Kidney epithelial cell (primary cell): Measurements from ENCODE around the gene SMARCA2. TPM values are rescaled to one million over a fixed set of nuclear protein-coding genes. Genes with fewer than 3 reads are reported as not detected.

Experiments
- DNase-seq: peaks from one replicate; pipeline ENCODE4 v3.0.0-alpha.2; 2010; ENCODE audit warnings: low read depth
- H3K27me3 ChIP-seq: 2 replicates; pipeline ENCODE4 v1.6.0; 2011; ENCODE audit warnings: low read length; ENCODE audit not compliant: control insufficient read depth, insufficient read depth
- H3K36me3 ChIP-seq: 2 replicates; pipeline ENCODE4 v1.5.1; 2011; ENCODE audit warnings: low read length; ENCODE audit not compliant: control insufficient read depth, insufficient read depth
- H3K4me3 ChIP-seq: 2 replicates; pipeline ENCODE4 v1.5.1; 2011; ENCODE audit warnings: low read depth, mild to moderate bottlenecking, control low read depth, low read length
- total RNA-seq: library from RNA; depleted of rRNA; stranded (reverse); fragments of >200 nt; gene quantifications from 2 replicates; pipeline ENCODE4 v1.2.3, GENCODE V29; 2015
- TF ChIP-seq, protein P1 (sequence below): IDR thresholded peaks from 2 replicates; pipeline ENCODE4 v1.5.1; 2011; ENCODE audit warnings: mild to moderate bottlenecking, moderate library complexity, low read length, control low read depth, inconsistent platforms; ENCODE audit not compliant: insufficient read depth, poor library complexity, severe bottlenecking

SMARCA2 gene
- total RNA-seq, 1 donor from 2014 or later = 34.3 TPM

DNA sequence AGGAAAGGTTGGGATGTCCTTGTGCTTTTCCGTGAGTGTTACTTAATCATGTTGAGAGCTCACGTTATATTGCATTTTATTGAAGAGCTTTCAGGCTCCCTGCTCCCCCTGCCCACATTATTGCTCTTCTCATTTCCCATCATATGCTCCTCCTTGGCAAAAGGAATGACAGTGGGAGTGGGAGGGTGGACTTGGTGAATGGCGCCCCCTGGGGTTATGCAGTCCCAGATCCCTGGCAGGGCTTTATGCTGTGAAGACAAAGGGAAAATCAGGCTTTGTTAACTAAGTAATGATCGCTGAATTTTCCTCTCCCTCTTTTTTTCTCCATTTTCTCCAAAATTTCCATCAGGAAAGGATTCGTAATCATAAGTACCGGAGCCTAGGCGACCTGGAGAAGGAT is 166.6 kb downstream of the SMARCA2 start:
- no peaks in the 10 kb centered on the region for H3K27me3 ChIP-seq
- DNase-seq = no peak

DNA sequence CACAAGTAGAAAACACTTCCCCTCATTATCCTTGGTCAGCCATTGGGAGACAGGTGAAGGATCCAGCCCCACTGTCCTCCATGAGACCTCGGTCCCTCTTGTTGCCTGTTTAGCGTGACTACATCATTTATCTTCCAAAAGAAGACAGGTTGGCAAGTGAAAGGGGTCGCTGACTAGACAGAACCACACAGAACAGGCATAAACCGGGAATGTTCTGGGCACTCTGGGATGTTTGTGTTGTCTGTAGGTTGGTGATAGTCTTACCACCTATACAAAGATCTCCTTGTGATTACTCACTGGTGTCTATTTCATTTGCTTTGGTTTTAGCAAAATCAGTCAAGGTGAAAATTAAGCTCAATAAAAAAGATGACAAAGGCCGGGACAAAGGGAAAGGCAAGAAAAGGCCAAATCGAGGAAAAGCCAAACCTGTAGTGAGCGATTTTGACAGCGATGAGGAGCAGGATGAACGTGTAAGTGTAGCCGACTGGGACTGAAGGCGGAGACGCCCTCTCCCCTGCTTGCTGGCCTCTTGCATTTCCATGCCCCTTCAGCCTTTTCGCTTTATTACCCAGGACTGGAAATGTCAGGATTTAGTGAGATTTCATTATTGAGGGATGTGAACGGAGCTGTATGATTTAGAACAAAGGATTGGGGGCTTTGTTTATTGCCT is 175.9 kb downstream of the SMARCA2 start:
- Histone ChIP-seq H3K4me3 (no peak overlapping the region), H3K27me3 (no peaks in the 10 kb centered on the region), H3K36me3 (peaks cover 1% of the 10 kb centered on the region)
- DNase-seq = no peak
- TF ChIP-seq, protein P1, sequence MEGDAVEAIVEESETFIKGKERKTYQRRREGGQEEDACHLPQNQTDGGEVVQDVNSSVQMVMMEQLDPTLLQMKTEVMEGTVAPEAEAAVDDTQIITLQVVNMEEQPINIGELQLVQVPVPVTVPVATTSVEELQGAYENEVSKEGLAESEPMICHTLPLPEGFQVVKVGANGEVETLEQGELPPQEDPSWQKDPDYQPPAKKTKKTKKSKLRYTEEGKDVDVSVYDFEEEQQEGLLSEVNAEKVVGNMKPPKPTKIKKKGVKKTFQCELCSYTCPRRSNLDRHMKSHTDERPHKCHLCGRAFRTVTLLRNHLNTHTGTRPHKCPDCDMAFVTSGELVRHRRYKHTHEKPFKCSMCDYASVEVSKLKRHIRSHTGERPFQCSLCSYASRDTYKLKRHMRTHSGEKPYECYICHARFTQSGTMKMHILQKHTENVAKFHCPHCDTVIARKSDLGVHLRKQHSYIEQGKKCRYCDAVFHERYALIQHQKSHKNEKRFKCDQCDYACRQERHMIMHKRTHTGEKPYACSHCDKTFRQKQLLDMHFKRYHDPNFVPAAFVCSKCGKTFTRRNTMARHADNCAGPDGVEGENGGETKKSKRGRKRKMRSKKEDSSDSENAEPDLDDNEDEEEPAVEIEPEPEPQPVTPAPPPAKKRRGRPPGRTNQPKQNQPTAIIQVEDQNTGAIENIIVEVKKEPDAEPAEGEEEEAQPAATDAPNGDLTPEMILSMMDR = no peak

More for the DNA sequence above, 166.6 kb downstream of the SMARCA2 start:
- TF ChIP-seq, protein P1 = peak; percentile 62
- peaks cover 1% of the 10 kb centered on the region for H3K36me3 ChIP-seq
- H3K4me3 ChIP-seq = no peak overlapping the region

DNA sequence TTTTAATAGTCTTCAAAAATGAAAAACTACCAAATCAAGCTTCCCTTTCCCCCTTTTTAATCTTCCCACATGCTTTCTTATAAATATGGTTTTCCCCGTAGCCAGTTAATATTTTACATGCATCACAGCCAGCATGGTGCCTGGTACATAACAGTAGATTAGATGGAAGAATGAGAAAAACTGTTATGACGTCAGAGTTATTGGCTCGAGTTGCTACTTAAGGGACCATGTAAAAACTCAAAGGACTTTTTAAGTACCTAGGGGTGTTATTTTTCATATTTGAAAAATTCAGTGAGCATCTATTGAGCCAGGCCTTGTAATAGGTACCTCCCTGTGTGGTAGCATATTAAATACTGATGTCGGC is 176.4 kb downstream of the SMARCA2 start:
- TF ChIP-seq, protein P1 = no peak

DNA sequence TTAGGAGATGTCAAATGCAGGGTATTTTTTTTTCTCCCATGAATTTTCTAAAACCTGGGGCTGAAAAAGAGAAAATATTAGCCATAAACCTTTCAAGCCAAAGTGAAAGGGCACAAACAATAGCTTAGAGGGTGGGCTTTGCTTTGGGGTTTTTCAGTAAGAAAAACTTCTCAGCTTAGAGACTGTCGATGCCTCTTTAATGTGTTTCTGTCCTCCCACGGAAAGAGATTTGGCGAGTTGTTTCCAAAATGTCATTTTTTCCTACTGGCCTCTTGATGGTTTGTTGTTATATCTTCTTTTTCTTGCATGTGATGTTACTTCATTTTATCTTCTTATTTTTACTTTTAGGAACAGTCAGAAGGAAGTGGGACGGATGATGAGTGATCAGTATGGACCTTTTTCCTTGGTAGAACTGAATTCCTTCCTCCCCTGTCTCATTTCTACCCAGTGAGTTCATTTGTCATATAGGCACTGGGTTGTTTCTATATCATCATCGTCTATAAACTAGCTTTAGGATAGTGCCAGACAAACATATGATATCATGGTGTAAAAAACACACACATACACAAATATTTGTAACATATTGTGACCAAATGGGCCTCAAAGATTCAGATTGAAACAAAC is 177.3 kb downstream of the SMARCA2 start:
- peaks cover 1% of the 10 kb centered on the region for H3K36me3 ChIP-seq
- no peak overlapping the region for H3K4me3 ChIP-seq
- TF ChIP-seq, protein P1 = no peak
- no peak for DNase-seq
- H3K27me3 ChIP-seq = no peaks in the 10 kb centered on the region

More for the DNA sequence above, 176.4 kb downstream of the SMARCA2 start:
- no peaks in the 10 kb centered on the region for H3K27me3 ChIP-seq
- H3K36me3 ChIP-seq = peaks cover 1% of the 10 kb centered on the region
- H3K4me3 ChIP-seq = no peak overlapping the region
- no peak for DNase-seq

DNA sequence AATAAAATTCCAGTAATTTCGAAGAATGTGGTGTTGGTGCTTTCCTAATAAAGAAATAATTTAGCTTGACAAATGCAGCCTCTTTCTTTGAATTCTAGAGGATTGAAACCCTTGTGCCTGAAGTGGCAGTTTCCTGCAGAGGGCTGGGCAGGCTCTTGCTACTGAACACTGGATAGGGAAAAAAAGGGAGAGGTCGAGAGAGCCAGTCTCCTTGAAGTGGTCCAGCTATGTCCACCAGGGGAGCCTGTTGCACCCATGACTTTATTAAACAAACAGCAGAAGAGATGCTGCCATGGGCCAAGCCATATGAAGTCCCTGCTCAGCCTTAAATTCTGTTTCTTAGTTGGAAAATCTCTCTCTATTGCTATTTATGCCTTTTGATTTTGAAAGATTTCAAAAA is 178.4 kb downstream of the SMARCA2 start:
- Histone ChIP-seq H3K36me3 (peaks cover 1% of the 10 kb centered on the region), H3K4me3 (no peak overlapping the region), H3K27me3 (no peaks in the 10 kb centered on the region)
- DNase-seq = no peak
- TF ChIP-seq, protein P1 = no peak

DNA sequence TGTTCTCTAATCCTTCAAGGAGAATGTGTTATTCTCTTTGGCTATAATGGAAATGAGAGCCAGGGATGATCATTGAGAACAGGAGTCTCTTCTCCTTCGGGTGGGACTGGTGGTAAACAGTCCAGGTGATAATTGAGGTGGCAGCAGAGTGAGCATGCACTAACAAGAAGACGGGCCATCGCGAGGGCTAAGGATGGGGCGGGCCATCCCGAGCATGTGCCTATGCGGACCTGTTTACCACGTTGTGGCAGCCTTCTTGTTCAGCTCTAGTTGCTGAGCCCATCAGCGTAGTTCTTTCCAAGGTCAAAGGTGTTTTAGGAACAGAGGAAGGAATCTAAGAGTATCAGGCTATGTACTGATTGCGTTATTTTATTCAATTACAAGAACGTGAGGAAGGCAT is 180.1 kb downstream of the SMARCA2 start:
- H3K36me3 ChIP-seq = no peaks in the 10 kb centered on the region
- no peaks in the 10 kb centered on the region for H3K27me3 ChIP-seq
- TF ChIP-seq, protein P1 = no peak
- H3K4me3 ChIP-seq = no peak overlapping the region
- no peak for DNase-seq
